Tibial artery (tissue), 4 donors: ENCODE results near the gene PIP4K2A.
"Not testable (repeated sequence)": the region's sequence is repeated elsewhere in the genome, so short reads cannot be mapped to it uniquely, and the experiment has no call there.

Experiments used
- DNase-seq, 2 donors: peaks; one replicate each; pipeline ENCODE4 v3.0.0-alpha.2; 2019
- H3K27ac ChIP-seq, 2 donors: fragments of 200-600 bp; sonication (generic) in 1 of 2; 1 replicate in 1 of 2; 2 replicates in 1 of 2; pipeline ENCODE4 v1.5.1; 2018 to 2019; ENCODE audit warnings: mild to moderate bottlenecking in 1 of 2
- H3K27me3 ChIP-seq, 2 donors: fragments of 200-600 bp; sonication (generic) in 1 of 2; one replicate each; pipeline versions ENCODE4 v1.5.1 to v1.6.0; 2016 to 2019
- H3K36me3 ChIP-seq, 3 donors: fragments of 200-600 bp; sonication (generic) in 2 of 3; one replicate each; pipeline ENCODE4 v1.5.1; 2016 to 2019; ENCODE audit warnings: mild to moderate bottlenecking in 2 of 3
- H3K4me1 ChIP-seq, 4 donors: fragments of 200-600 bp; sonication (generic) in 2 of 4; 1 replicate in 3 of 4; 2 replicates in 1 of 4; pipeline ENCODE4 v1.5.1; 2016 to 2019
- H3K4me3 ChIP-seq, 2 donors: fragments of 200-600 bp; sonication (generic) in 1 of 2; 1 replicate in 1 of 2; 2 replicates in 1 of 2; pipeline ENCODE4 v1.5.1; 2018 to 2019; ENCODE audit warnings: mild to moderate bottlenecking in 2 of 2
- H3K9me3 ChIP-seq, 3 donors: fragments of 200-600 bp; sonication (generic) in 1 of 3; one replicate each; pipeline ENCODE4 v1.5.1; 2016 to 2019
- intact Hi-C: fragments of 100-400 bp; cut with DNase I; formaldehyde crosslinking; loops from one replicate; pipeline ENCODE4 v1.15.0; 2023; ENCODE audit warnings: low total_unique reads
- TF ChIP-seq, protein P1 (sequence below), 2 experiments: fragments of 200-600 bp in 1 of 2; fragments of 450-650 bp in 1 of 2; IDR thresholded peaks; one replicate each; pipeline ENCODE4 v1.5.1; 2017 to 2019; ENCODE audit warnings: antibody characterized with exemption in 2 of 2, mild to moderate bottlenecking in 1 of 2, moderate library complexity in 1 of 2

Gene PIP4K2A

GRCh38 chr10:22504766-22505165 is 209.6 kb downstream of the PIP4K2A start:
- peaks cover 0 to 3% (median 0%) of the 10 kb centered on the region in 3 donors for H3K9me3 ChIP-seq
- DNase-seq, result no peak
- no peaks in the 10 kb centered on the region for H3K36me3 ChIP-seq
- H3K4me1 ChIP-seq, result peaks cover 0 to 10% (median 5%) of the 10 kb centered on the region in 4 donors
- H3K27ac ChIP-seq, result no peak overlapping the region
- H3K4me3 ChIP-seq, result no peak overlapping the region
- intact Hi-C loops, result no loop called here
- H3K27me3 ChIP-seq, result no peaks in the 10 kb centered on the region
- TF ChIP-seq, protein P1, sequence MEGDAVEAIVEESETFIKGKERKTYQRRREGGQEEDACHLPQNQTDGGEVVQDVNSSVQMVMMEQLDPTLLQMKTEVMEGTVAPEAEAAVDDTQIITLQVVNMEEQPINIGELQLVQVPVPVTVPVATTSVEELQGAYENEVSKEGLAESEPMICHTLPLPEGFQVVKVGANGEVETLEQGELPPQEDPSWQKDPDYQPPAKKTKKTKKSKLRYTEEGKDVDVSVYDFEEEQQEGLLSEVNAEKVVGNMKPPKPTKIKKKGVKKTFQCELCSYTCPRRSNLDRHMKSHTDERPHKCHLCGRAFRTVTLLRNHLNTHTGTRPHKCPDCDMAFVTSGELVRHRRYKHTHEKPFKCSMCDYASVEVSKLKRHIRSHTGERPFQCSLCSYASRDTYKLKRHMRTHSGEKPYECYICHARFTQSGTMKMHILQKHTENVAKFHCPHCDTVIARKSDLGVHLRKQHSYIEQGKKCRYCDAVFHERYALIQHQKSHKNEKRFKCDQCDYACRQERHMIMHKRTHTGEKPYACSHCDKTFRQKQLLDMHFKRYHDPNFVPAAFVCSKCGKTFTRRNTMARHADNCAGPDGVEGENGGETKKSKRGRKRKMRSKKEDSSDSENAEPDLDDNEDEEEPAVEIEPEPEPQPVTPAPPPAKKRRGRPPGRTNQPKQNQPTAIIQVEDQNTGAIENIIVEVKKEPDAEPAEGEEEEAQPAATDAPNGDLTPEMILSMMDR (IDR thresholded peaks at IDR 0.05), result no peak

DNA sequence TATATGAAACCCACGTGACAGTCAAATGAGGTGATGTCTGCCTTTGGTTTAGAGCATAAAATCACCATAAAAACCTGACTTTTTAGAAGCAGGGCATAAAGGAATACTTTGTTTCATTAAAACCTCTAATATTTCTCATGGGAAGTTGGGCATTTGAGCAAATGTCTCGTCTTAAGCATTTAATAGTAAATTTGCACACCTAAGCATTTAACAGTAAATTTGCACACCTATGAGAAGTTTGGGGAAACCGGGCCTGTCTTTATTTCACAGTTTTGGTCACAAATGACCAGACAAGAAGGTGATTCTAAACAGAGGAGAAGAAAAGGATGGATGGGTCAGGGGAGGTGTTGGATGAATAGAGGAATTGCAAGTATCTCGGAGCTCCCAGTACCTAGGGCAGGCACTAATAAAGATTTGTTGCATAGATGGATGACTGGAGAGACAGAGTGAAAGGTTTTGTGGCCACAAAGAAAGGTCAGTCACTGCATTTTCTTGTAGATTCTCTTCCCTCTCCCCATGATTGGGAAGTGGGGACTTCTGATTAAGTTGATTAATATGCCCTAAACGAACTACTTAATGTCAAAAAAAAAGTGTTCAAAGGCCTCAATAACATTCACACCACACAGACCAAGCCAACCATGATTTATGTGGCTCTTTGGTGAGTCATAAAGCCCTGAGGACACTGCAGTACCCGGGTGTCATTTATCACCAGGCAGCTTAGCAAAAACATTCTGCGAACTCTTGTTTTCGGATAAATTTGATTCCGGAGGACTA is 210.9 kb downstream of the PIP4K2A start:
- DNase-seq, result no peak
- TF ChIP-seq, protein P1 (IDR thresholded peaks at IDR 0.05), result no peak
- H3K27ac ChIP-seq, result no peak overlapping the region
- peaks cover 0 to 10% (median 5%) of the 10 kb centered on the region in 4 donors for H3K4me1 ChIP-seq
- intact Hi-C loops, result no loop called here
- H3K36me3 ChIP-seq, result no peaks in the 10 kb centered on the region
- H3K9me3 ChIP-seq, result no peaks in the 10 kb centered on the region
- H3K4me3 ChIP-seq, result no peak overlapping the region
- no peaks in the 10 kb centered on the region for H3K27me3 ChIP-seq

DNA sequence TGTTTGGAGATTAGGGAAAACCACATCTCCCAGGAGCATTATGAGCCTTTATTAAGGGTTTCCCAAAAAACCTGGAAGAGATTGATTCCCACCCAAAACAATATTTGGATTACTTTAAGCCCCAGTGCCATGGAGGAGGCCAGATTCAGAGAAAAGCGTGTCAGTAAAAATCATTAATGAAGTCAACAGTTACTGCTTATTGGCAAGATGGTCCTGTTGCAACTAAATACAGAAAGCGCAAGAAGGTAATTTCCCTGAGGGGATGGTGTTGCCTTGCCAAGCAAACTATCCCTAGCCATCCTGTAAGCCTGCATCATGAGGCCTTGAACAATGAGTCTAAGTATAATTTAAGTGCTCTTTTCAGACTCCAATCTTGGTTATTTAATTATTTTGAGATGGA is 212.5 kb downstream of the PIP4K2A start:
- Histone ChIP-seq H3K27ac (no peak overlapping the region), H3K27me3 (peaks cover 0 to 3% of the 10 kb centered on the region in 2 donors), H3K4me3 (no peak overlapping the region), H3K4me1 (peaks cover 0 to 10% (median 5%) of the 10 kb centered on the region in 4 donors), H3K36me3 (no peaks in the 10 kb centered on the region), H3K9me3 (no peaks in the 10 kb centered on the region)
- no peak for DNase-seq
- TF ChIP-seq, protein P1 (IDR thresholded peaks at IDR 0.05), result no peak
- intact Hi-C loops, result no loop called here

DNA sequence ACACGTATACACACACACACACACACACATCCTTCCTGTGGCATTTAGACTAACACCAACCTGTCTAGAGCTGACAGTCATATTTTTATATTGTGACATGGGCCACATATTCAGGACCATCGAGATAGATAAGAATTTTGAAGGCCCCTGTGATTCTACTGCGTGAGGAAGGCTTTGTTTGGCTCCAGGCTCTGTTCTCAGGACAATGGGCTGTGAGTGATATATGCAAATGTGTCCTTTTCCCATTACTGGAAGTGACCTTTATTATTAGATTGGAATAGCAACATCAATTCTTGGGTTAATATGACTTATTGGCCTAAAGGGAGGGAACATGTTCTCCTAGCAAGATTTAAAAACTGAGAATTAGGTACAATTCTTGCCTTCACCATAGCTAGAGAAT is 213.0 kb downstream of the PIP4K2A start:
- Histone ChIP-seq H3K27me3 (peaks cover 0 to 3% of the 10 kb centered on the region in 2 donors), H3K4me1 (peaks cover 0 to 10% (median 5%) of the 10 kb centered on the region in 4 donors), H3K4me3 (no peak overlapping the region), H3K9me3 (no peaks in the 10 kb centered on the region), H3K36me3 (no peaks in the 10 kb centered on the region), H3K27ac (no peak overlapping the region)
- intact Hi-C loops, result no loop called here
- TF ChIP-seq, protein P1 (IDR thresholded peaks at IDR 0.05), result no peak
- DNase-seq, result no peak

DNA sequence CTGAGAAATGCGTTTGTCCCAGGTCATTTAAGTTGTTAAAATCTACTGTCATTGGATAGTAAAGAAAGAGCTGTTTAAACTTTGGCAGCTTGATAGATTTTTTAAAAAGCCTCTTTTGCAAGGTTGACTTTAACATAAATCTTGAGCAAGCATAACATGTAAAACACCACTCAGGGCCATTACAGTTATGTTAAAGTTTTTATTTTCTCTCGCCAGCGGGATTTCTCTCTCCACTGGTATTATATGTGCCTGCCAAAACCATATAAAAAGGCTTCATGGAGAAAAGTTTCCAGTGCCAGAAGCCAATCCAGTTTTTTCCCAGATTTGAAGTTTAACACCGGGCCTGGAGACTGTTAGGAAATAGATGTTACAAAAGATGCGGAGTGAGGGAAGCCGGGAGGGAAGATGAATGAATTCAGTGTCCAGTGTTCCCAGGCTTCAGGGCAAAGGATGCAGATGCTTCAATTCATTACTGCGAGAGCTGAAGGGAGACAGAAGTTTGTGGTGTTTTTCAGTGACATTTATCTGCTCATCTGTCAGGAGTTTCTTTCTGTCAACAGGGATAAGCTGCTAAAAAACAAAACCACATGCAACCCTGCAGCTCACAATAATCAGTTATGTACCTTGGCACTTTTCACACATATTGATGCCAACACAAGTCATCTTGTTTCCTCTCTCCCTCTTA is 213.6 kb downstream of the PIP4K2A start:
- Histone ChIP-seq H3K4me1 (peaks cover 0 to 10% (median 5%) of the 10 kb centered on the region in 4 donors), H3K36me3 (no peaks in the 10 kb centered on the region), H3K27me3 (peaks cover 0 to 3% of the 10 kb centered on the region in 2 donors), H3K4me3 (no peak overlapping the region), H3K9me3 (no peaks in the 10 kb centered on the region), H3K27ac (no peak overlapping the region)
- DNase-seq, result no peak
- TF ChIP-seq, protein P1 (IDR thresholded peaks at IDR 0.05), result no peak
- intact Hi-C loops, result no loop called here

DNA sequence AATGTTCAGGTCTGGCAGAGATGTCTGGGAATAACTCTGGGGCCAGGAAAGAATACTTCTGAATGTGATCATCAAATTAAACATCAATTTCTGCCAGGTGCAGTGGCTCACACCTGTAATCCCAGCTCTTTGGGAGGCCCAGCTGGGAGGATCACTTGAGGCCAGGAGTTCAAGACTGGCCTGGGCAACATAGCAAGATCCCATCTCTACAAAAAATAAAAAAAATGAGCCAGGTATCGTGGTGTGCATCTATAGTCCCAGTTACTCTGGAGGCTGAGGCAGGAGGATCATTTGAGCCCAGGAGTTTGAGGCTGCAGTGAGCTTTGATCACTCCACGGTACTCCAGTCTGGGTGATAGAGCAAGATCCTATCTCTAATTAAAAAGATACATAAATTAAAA is 214.4 kb downstream of the PIP4K2A start:
- DNase-seq, H3K36me3 ChIP-seq, H3K9me3 ChIP-seq, H3K27me3 ChIP-seq, H3K27ac ChIP-seq, H3K4me3 ChIP-seq, intact Hi-C loops: not testable (repeated sequence)
- peaks cover 0 to 10% (median 5%) of the 10 kb centered on the region in 4 donors for H3K4me1 ChIP-seq
